Skeletal muscle tissue (tissue), 4 donors: ENCODE results near the gene FUOM. TPM values are rescaled to one million over a fixed set of nuclear protein-coding genes. Genes with fewer than 3 reads are reported as not detected.

Experiments
- H3K27ac ChIP-seq: one replicate; pipeline ENCODE4 v1.7.0; 2013; ENCODE audit warnings: mild to moderate bottlenecking, low read depth, low read length, inconsistent platforms
- H3K27me3 ChIP-seq, 3 donors: one replicate each; pipeline ENCODE4 v1.7.0; 2013; ENCODE audit warnings: low read length in 3 of 3; ENCODE audit not compliant: control insufficient read depth in 3 of 3, insufficient read depth in 3 of 3
- H3K36me3 ChIP-seq, 3 donors: one replicate each; pipeline ENCODE4 v1.7.0; 2013; ENCODE audit warnings: low read length in 3 of 3; ENCODE audit not compliant: control insufficient read depth in 3 of 3, insufficient read depth in 3 of 3
- H3K4me1 ChIP-seq, 3 donors: one replicate each; pipeline ENCODE4 v1.7.0; 2013; ENCODE audit warnings: low read length in 3 of 3, mild to moderate bottlenecking in 3 of 3; ENCODE audit not compliant: control insufficient read depth in 3 of 3, insufficient read depth in 3 of 3
- H3K4me3 ChIP-seq, 3 donors: one replicate each; pipeline ENCODE4 v1.7.0; 2013; ENCODE audit warnings: low read length in 3 of 3
- H3K9ac ChIP-seq, 3 donors: one replicate each; pipeline ENCODE4 v1.7.0; 2013; ENCODE audit warnings: low read length in 3 of 3, mild to moderate bottlenecking in 3 of 3, moderate library complexity in 2 of 3, low read depth in 1 of 3
- H3K9me3 ChIP-seq, 3 donors: one replicate each; pipeline ENCODE4 v1.7.0; 2013; ENCODE audit warnings: low read length in 3 of 3; ENCODE audit not compliant: control insufficient read depth in 3 of 3
- total RNA-seq: library from RNA; depleted of rRNA; stranded (reverse); fragments of >200 nt; gene quantifications from one replicate; pipeline ENCODE4 v1.2.3, GENCODE V29; 2014
- donor health status: Osteomylitis.

FUOM gene
- total RNA-seq, 1 donor from 2014 or later = 9.4 TPM

GRCh38 chr10:133343558-133343957 lies 14.3 kb downstream of the FUOM start:
- Histone ChIP-seq H3K9me3 (no peaks in the 10 kb centered on the region), H3K4me1 (no peaks in the 10 kb centered on the region), H3K4me3 (no peak overlapping the region), H3K36me3 (no peaks in the 10 kb centered on the region), H3K27ac (no peak overlapping the region), H3K27me3 (peaks cover 48 to 65% (median 54%) of the 10 kb centered on the region in 3 donors), H3K9ac (no peak overlapping the region)

- no peak overlapping the region for H3K9ac ChIP-seq
- no peak overlapping the region for H3K27ac ChIP-seq
- H3K36me3 ChIP-seq = no peaks in the 10 kb centered on the region
- peaks cover 51 to 66% (median 56%) of the 10 kb centered on the region in 3 donors for H3K27me3 ChIP-seq
- no peaks in the 10 kb centered on the region for H3K4me1 ChIP-seq
- no peaks in the 10 kb centered on the region for H3K9me3 ChIP-seq
- no peak overlapping the region for H3K4me3 ChIP-seq
These were observed 14.9 kb downstream of the FUOM start for GRCh38 chr10:133342942-133343341.

GRCh38 chr10:133341983-133342382 lies 15.8 kb downstream of the FUOM start:
- peaks cover 53 to 69% (median 59%) of the 10 kb centered on the region in 3 donors for H3K27me3 ChIP-seq
- H3K9ac ChIP-seq = no peak overlapping the region
- H3K36me3 ChIP-seq = no peaks in the 10 kb centered on the region
- H3K27ac ChIP-seq = no peak overlapping the region
- no peaks in the 10 kb centered on the region for H3K4me1 ChIP-seq
- no peaks in the 10 kb centered on the region for H3K9me3 ChIP-seq
- H3K4me3 ChIP-seq = no peak overlapping the region

- Histone ChIP-seq H3K9ac (no peak overlapping the region), H3K9me3 (no peaks in the 10 kb centered on the region), H3K4me1 (peaks cover 5 to 9% (median 8%) of the 10 kb centered on the region in 3 donors), H3K36me3 (no peaks in the 10 kb centered on the region), H3K27ac (no peak overlapping the region), H3K27me3 (peaks cover 65 to 78% (median 67%) of the 10 kb centered on the region in 3 donors), H3K4me3 (no peak overlapping the region)
These were observed 18.0 kb downstream of the FUOM start for GRCh38 chr10:133339708-133340380.

- Histone ChIP-seq H3K27ac (no peak overlapping the region), H3K9me3 (no peaks in the 10 kb centered on the region), H3K36me3 (no peaks in the 10 kb centered on the region), H3K27me3 (peaks cover 67 to 79% (median 68%) of the 10 kb centered on the region in 3 donors), H3K4me3 (no peak overlapping the region), H3K9ac (no peak overlapping the region), H3K4me1 (peaks cover 5 to 10% (median 9%) of the 10 kb centered on the region in 3 donors)
These were observed 19.4 kb downstream of the FUOM start for GRCh38 chr10:133338080-133339071.

GRCh38 chr10:133337370-133337725 lies 20.5 kb downstream of the FUOM start:
- Histone ChIP-seq H3K27ac (no peak overlapping the region), H3K9ac (no peak overlapping the region), H3K36me3 (no peaks in the 10 kb centered on the region), H3K4me3 (no peak overlapping the region), H3K9me3 (no peaks in the 10 kb centered on the region), H3K4me1 (peaks cover 5 to 10% (median 9%) of the 10 kb centered on the region in 3 donors), H3K27me3 (peaks cover 65 to 78% (median 67%) of the 10 kb centered on the region in 3 donors)

DNA sequence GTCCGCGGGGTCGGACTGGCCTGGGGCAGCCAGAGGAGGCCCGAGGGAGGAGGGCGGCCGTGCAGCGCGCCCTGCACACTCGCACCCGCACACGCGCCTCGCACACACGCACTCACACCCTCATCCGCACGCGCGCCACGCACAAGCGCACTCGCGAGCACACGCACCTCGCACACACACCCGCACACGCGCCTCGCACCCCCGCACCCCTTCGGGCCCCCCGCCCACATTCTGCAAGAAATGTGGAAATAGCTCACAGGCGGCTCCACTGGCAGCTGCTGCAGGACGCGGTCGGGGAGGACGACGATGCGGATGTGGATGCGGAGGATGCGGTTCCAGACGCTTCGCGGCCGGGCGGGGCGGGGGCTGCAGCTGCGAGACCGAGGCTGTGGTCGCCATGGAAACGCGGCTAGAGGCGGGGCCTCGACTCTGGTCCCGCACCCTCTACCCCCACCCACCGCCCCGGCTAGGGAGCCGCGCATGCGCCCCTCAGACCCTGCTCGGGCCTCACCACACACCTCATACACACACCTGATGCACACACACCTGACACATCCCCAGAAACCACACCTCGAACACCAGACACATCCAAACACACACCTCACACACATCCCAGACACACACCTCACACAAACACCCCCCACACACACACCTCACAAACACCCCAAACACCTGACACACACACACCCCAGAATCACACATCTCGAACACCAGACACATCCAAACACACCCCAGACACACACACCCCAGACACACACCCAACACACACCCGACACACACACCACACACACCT lies 21.0 kb downstream of the FUOM start, which contains the start of gene CALY:
CALY (minus strand) TSS at position 320 of the 793 bp plus-strand sequence. CDS start 7,907 bp downstream, outside the sequence.
- Histone ChIP-seq H3K36me3 (no peaks in the 10 kb centered on the region), H3K4me3 (no peak within 1 kb of the TSS), H3K4me1 (peaks cover 5 to 10% (median 9%) of the 10 kb centered on the region in 3 donors), H3K27ac (no peak within 1 kb of the TSS), H3K9me3 (no peaks in the 10 kb centered on the region), H3K27me3 (peaks cover 71 to 82% (median 71%) of the 10 kb centered on the region in 3 donors), H3K9ac (no peak within 1 kb of the TSS)

DNA sequence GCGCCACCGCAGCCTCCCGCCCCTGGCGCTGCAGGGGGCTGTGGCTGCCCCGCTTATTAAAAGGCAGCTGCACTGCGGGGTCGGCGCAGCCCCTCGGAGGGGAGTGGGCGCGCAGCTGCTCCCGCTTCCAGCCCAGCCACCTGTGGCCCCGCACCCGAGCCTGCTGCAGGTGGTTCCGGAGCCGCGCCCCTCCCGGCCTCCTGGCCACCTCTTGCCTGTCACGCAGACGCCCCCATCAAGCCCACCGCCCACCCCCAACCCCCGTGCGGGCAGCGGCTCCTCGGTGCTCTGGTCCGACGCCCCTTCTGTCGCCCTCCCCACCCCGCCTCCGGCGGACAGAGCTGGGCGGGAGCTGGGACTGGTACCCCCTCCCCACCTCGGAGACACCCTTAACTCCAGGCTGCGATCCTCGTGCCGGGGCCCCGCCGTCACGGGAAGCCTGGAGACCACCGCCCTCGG lies 21.7 kb downstream of the FUOM start:
- Histone ChIP-seq H3K9ac (no peak overlapping the region), H3K27ac (no peak overlapping the region), H3K36me3 (no peaks in the 10 kb centered on the region), H3K4me1 (peaks cover 5 to 10% (median 9%) of the 10 kb centered on the region in 3 donors), H3K4me3 (no peak overlapping the region), H3K9me3 (no peaks in the 10 kb centered on the region), H3K27me3 (peaks cover 69 to 80% (median 76%) of the 10 kb centered on the region in 3 donors)

DNA sequence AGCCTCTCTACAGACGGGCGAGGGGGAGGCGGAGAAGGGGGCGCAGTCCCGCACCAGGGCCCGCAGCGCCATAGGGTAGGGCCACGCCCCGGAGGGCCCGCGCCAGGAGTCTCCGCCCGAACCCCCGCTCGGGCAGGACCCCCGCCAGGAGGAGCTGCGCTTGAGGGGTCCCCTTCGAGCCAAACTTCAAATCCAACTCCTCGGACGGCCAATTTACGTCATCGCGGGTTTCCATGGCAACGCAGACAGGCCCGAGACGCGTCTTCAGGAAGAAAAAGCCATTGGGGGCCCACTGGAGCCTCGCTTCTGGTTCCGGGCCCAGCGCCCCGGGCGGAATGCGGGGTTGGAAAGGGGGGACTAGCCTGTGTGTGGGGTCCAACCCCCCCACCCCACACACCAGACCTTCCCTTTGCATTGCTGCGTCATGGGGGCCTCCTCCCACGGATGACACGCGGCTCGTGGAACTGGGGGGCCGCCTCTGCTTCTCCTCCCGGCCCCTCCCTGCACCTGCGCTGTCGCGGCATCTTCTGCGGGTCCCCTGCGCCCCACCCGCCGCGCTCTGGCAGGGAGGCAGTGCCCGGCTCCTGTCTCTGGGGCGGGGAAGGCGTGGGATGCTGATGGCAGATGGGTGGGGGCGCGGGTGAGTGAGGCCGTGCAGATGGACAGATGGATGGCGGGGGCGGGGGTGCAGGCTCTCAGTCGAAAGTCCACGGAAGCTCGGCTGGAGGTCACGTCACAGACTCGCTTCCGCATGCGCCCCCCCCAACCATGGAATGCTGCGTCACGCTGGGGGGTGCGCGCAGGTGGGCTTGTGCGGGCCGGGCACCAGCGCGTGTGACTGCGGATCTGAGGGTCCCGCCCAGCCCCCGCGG lies 22.3 kb downstream of the FUOM start:
- H3K9me3 ChIP-seq = no peaks in the 10 kb centered on the region
- H3K4me1 ChIP-seq = peaks cover 5 to 10% (median 9%) of the 10 kb centered on the region in 3 donors
- H3K27me3 ChIP-seq = peaks cover 72 to 84% (median 81%) of the 10 kb centered on the region in 3 donors
- no peak overlapping the region for H3K9ac ChIP-seq
- no peak overlapping the region for H3K27ac ChIP-seq
- H3K4me3 ChIP-seq = peak overlapping the region in 1 of 3 donors; percentile 22
- H3K36me3 ChIP-seq = no peaks in the 10 kb centered on the region
